Nephron (organoid): ENCODE measurements around the gene PITPNB.

Source experiments
- H3K27ac Mint-ChIP-seq, 3 experiments: 2 replicates each; pipeline ENCODE4 v1.8.0; 2020; ENCODE audit warnings: mixed read lengths in 3 of 3, mild to moderate bottlenecking in 2 of 3, moderate library complexity in 1 of 3
- H3K27me3 Mint-ChIP-seq: 2 replicates; pipeline ENCODE4 v1.8.0; 2021; ENCODE audit warnings: low read depth, mild to moderate bottlenecking, moderate library complexity, mixed read lengths
- H3K36me3 Mint-ChIP-seq: 2 replicates; pipeline ENCODE4 v1.8.0; 2020; ENCODE audit warnings: low read depth, mixed read lengths
- H3K4me1 Mint-ChIP-seq: 2 replicates; pipeline ENCODE4 v1.8.0; 2020; ENCODE audit warnings: mixed read lengths
- H3K4me3 Mint-ChIP-seq, 3 experiments: 2 replicates each; pipeline ENCODE4 v1.8.0; 2020; ENCODE audit warnings: mild to moderate bottlenecking in 3 of 3, mixed read lengths in 3 of 3, moderate library complexity in 2 of 3
- H3K9me3 Mint-ChIP-seq: 2 replicates; pipeline ENCODE4 v1.8.0; 2020; ENCODE audit warnings: mixed read lengths
- TF ChIP-seq, protein P1 (sequence below), 3 experiments: fragments of 200-600 bp; sonication (generic); IDR thresholded peaks; one replicate each; pipeline ENCODE4 v1.5.0; 2021; ENCODE audit warnings: antibody characterized with exemption in 3 of 3; ENCODE audit not compliant: unreplicated experiment in 3 of 3

The PITPNB gene

GRCh38 chr22:27941143-27941542, 22.1 kb upstream of the PITPNB start:
- Mint-ChIP-seq H3K9me3 (no peaks in the 10 kb centered on the region), H3K4me3 (no peak overlapping the region), H3K36me3 (peaks cover 14% of the 10 kb centered on the region), H3K27ac (no peak overlapping the region), H3K4me1 (no peaks in the 10 kb centered on the region), H3K27me3 (no peaks in the 10 kb centered on the region)
- TF ChIP-seq, protein P1, sequence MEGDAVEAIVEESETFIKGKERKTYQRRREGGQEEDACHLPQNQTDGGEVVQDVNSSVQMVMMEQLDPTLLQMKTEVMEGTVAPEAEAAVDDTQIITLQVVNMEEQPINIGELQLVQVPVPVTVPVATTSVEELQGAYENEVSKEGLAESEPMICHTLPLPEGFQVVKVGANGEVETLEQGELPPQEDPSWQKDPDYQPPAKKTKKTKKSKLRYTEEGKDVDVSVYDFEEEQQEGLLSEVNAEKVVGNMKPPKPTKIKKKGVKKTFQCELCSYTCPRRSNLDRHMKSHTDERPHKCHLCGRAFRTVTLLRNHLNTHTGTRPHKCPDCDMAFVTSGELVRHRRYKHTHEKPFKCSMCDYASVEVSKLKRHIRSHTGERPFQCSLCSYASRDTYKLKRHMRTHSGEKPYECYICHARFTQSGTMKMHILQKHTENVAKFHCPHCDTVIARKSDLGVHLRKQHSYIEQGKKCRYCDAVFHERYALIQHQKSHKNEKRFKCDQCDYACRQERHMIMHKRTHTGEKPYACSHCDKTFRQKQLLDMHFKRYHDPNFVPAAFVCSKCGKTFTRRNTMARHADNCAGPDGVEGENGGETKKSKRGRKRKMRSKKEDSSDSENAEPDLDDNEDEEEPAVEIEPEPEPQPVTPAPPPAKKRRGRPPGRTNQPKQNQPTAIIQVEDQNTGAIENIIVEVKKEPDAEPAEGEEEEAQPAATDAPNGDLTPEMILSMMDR (IDR thresholded peaks at IDR 0.05; ENCODE audit: unreplicated experiment in 3 of 3) = no peak

GRCh38 chr22:27937453-27937852, 18.4 kb upstream of the PITPNB start:
- Mint-ChIP-seq H3K27ac (no peak overlapping the region), H3K4me1 (no peaks in the 10 kb centered on the region), H3K36me3 (peaks cover 17% of the 10 kb centered on the region), H3K4me3 (no peak overlapping the region), H3K9me3 (no peaks in the 10 kb centered on the region), H3K27me3 (no peaks in the 10 kb centered on the region)
- TF ChIP-seq, protein P1 (IDR thresholded peaks at IDR 0.05; ENCODE audit: unreplicated experiment in 3 of 3) = no peak

DNA sequence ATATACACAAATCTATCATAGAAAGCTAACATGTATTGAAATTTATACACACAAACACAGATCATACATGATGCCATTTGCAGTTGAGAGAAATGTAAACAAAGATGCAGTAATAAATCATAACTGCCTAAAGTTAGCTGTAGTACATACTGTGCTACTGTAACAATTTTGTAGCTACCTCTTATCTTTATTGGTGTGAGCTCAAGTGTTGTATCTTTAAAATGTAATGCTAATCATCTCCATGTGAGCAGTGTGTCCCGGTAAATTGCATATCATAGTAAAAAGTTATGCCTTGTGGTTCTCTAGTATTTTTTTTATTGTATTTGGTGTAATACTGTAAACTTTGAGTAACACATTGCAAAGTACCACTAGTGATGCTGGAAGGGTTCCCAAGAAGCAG, 16.8 kb upstream of the PITPNB start:
- no peaks in the 10 kb centered on the region for H3K27me3 Mint-ChIP-seq
- H3K4me3 Mint-ChIP-seq = no peak overlapping the region
- H3K36me3 Mint-ChIP-seq = peaks cover 11% of the 10 kb centered on the region
- H3K9me3 Mint-ChIP-seq = no peaks in the 10 kb centered on the region
- no peaks in the 10 kb centered on the region for H3K4me1 Mint-ChIP-seq
- no peak overlapping the region for H3K27ac Mint-ChIP-seq
- TF ChIP-seq, protein P1 (IDR thresholded peaks at IDR 0.05; ENCODE audit: unreplicated experiment in 3 of 3) = no peak

DNA sequence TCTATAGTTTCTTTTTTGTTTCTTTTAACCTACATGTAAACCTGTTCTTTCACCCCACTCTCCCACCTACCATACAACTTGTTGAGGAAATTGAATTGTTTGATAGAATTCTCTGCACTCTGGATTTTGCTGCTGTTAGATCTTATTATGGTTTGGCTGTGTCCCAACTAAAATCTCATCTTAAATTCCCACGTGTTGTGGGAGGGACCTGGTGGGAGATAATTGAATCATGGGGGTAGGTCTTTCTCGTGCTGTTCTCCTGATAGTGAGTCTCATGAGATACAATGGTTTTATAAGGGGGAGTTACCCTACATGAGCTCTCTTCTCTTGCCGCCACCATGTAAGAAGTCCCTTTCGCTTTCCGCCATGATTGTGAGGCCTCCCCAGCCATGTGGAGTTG, 15.0 kb upstream of the PITPNB start:
- peaks cover 11% of the 10 kb centered on the region for H3K36me3 Mint-ChIP-seq
- no peak overlapping the region for H3K27ac Mint-ChIP-seq
- H3K4me1 Mint-ChIP-seq = no peaks in the 10 kb centered on the region
- no peaks in the 10 kb centered on the region for H3K9me3 Mint-ChIP-seq
- TF ChIP-seq, protein P1 (IDR thresholded peaks at IDR 0.05; ENCODE audit: unreplicated experiment in 3 of 3) = no peak
- H3K27me3 Mint-ChIP-seq = no peaks in the 10 kb centered on the region
- H3K4me3 Mint-ChIP-seq = no peak overlapping the region

DNA sequence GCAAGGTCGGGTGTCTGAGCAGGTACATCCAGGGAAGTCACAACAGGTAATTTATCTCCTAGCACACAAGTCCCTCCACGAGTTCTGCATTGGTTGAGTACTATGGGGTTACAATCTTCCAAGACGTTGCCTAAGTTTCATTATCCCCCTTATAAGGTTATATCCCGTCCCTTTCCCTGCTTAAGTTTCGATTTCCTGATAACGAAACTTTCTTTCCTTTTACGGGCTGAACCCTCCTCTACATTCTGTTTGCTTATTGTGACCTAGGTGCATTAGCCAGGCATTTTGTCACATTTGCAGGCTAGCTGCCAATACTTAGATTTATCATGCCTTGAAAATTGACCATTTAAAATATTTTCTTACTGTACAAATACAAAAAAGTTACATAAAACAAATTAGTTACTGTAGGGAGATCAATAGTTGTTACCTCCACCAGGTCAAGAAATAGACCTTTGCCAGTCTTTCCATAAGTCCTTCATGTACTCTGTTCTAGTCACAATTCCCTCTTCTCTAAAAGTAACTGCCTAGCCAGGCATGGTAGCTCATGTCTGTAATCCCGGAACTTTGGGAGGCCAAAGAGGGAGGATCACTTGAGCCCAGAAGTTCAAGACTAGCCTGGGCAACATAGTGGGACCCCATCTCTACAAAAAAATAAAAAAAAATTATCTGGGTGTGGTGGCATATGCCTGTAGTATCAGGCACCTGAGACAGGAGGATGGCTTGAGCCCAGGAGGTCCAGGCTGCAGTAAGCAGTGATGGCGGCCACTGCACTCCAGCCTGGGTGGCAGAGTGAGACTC, 14.3 kb upstream of the PITPNB start:
- Mint-ChIP-seq H3K27me3 (no peaks in the 10 kb centered on the region), H3K27ac (no peak overlapping the region), H3K36me3 (peaks cover 10% of the 10 kb centered on the region), H3K4me1 (no peaks in the 10 kb centered on the region), H3K4me3 (no peak overlapping the region), H3K9me3 (no peaks in the 10 kb centered on the region)
- TF ChIP-seq, protein P1 (IDR thresholded peaks at IDR 0.05; ENCODE audit: unreplicated experiment in 3 of 3) = no peak
